Spinal cord (tissue), 10 donors: ENCODE results near the gene CYP2R1. TPM values are rescaled to one million over a fixed set of nuclear protein-coding genes. Genes with fewer than 3 reads are reported as not detected.
"Not testable (repeated sequence)": the region's sequence is repeated elsewhere in the genome, so short reads cannot be mapped to it uniquely, and the experiment has no call there.

Source experiments
- DNase-seq, 6 donors: peaks; one replicate each; pipeline versions ENCODE4 v3.0.0 to v3.0.0-alpha.2; 2013 to 2015; ENCODE audit warnings: low spot score in 6 of 6, low read depth in 4 of 6
- H3K27ac ChIP-seq: one replicate; pipeline ENCODE4 v1.5.1; 2013; ENCODE audit warnings: low read depth, low read length, control low read depth
- H3K27me3 ChIP-seq: one replicate; pipeline ENCODE4 v1.6.1; 2013; ENCODE audit warnings: low read length; ENCODE audit not compliant: control insufficient read depth, insufficient read depth
- H3K36me3 ChIP-seq: one replicate; pipeline ENCODE4 v1.6.1; 2013; ENCODE audit warnings: low read length; ENCODE audit not compliant: control insufficient read depth, insufficient read depth
- H3K4me1 ChIP-seq: one replicate; pipeline ENCODE4 v1.6.1; 2013; ENCODE audit warnings: low read length; ENCODE audit not compliant: control insufficient read depth, insufficient read depth
- H3K4me3 ChIP-seq: one replicate; pipeline ENCODE4 v1.5.1; 2013; ENCODE audit warnings: low read depth, low read length, control low read depth
- H3K9me3 ChIP-seq: one replicate; pipeline ENCODE4 v1.6.1; 2013; ENCODE audit warnings: low read length; ENCODE audit not compliant: control insufficient read depth, insufficient read depth
- WGBS: methylation state at CpG from one replicate; pipeline ENCODE4 v1.1.5; 2013; ENCODE audit warnings: missing lambda C conversion rate; ENCODE audit not compliant: insufficient coverage; 5-methylcytosine and 5-hydroxymethylcytosine counted together
- polyA plus RNA-seq, 2 donors: library from polyadenylated mRNA; unstranded; fragments of 120-200 nt; gene quantifications; one replicate each; pipeline ENCODE4 v1.2.1, GENCODE V29; 2013; ENCODE audit not compliant: insufficient read length in 2 of 2
- total RNA-seq, 2 donors: library from RNA; depleted of rRNA in 1 of 2; stranded (reverse); fragments of 120-200 nt in 1 of 2; fragments of >200 nt in 1 of 2; gene quantifications; one replicate each; pipeline versions ENCODE4 v1.2.3 to v1.2.4, GENCODE V29; 2013 to 2014
- donor health status: healthy.

Gene CYP2R1
- total and polyA plus RNA-seq, 4 donors: 17.6 to 23.4 (median 19.9) TPM

DNA sequence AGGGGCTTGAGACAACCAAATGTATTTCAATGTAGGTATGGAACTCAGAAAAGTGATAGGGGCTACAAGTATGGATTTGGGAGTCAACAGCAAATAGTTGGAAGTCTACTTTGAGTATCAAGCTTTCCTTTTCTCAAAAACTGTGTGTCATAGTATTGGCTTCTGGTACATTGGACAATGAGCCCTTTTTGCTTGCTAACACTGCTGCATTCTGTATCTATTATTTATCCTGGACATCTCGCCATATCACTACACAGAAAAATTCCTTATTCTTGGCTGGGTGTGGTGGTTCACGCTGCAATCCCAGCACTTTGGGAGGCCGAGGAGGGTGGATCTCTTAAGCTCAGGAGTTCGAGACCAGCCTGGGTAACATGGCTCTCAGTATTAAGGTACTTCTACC is 18.4 kb downstream of the CYP2R1 start:
- no peaks in the 10 kb centered on the region for H3K4me1 ChIP-seq
- no peaks in the 10 kb centered on the region for H3K27me3 ChIP-seq
- no peak for DNase-seq
- H3K27ac ChIP-seq: no peak overlapping the region
- peaks cover 2% of the 10 kb centered on the region for H3K36me3 ChIP-seq
- no CpG with 5 or more reads among the region's 4 CpGs for WGBS
- no peak overlapping the region for H3K4me3 ChIP-seq
- H3K9me3 ChIP-seq: no peaks in the 10 kb centered on the region

DNA sequence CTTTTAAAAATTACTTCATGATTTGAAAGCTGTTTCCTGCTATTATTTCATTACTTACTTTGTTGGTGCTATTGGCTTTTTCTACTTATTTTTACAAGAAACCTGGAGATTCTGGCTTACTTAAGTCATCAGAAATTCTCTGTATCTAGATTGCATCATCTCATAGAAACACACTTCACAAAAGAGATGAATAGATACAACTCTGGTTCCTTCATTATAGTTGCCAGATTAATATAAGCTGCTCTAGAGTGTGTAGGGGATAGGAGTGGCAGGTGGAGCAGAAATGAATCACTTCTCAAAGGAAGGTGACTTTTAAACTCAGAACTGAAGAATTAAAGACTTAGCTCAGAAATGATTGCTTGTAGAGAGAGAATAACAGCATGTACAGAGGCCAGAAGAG is 20.0 kb downstream of the CYP2R1 start:
- Histone ChIP-seq H3K36me3 (peaks cover 3% of the 10 kb centered on the region), H3K9me3 (no peaks in the 10 kb centered on the region), H3K27ac (no peak overlapping the region), H3K4me1 (no peaks in the 10 kb centered on the region), H3K4me3 (no peak overlapping the region), H3K27me3 (no peaks in the 10 kb centered on the region)
- no peak for DNase-seq

DNA sequence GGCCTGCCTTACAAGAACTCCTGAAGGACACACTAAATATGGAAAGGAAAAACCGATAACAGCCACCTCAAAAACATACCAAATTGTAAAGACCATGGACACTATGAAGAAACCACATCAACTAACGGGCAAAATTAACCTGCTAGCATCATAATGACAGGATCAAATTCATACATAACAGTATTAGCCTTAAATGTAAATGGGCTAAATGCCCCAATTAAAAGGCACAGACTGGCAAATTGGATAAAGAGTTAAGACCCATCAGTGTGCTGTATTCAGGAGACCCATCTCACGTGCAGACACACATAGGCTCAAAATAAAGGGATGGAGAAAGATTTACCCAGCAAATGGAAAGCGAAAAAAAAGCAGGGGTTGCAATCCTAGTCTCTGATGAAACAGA is 28.3 kb downstream of the CYP2R1 start:
- H3K27ac ChIP-seq, H3K27me3 ChIP-seq, DNase-seq, H3K4me1 ChIP-seq, H3K4me3 ChIP-seq, H3K36me3 ChIP-seq, H3K9me3 ChIP-seq: not testable (repeated sequence)
- WGBS: no CpG with 5 or more reads among the region's 4 CpGs

DNA sequence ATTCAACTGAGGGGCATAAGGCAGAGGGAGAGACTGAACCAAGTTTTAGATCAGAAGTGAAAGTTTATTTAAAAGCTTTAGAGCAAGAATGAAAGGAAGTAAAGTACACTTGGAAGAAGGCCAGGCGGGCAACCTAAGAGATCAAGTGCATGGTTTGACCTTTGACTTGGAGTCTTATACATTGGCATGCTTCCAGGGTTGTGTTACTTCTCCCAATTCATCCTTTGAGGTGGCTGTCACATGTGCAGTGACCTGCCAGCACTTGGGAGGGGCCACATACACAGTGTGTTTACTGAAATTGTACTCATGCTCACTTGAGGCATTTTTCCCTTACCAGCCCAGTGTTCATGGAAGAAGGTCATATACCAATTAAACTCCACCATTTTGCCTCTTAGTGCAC is 30.4 kb downstream of the CYP2R1 start:
- no peak for DNase-seq
- Histone ChIP-seq H3K27me3 (no peaks in the 10 kb centered on the region), H3K27ac (no peak overlapping the region), H3K36me3 (no peaks in the 10 kb centered on the region), H3K4me3 (no peak overlapping the region), H3K9me3 (no peaks in the 10 kb centered on the region), H3K4me1 (no peaks in the 10 kb centered on the region)
- WGBS: 71% methylated on average over 1 of the region's 1 CpG

- H3K9me3 ChIP-seq: no peaks in the 10 kb centered on the region
- H3K27me3 ChIP-seq: no peaks in the 10 kb centered on the region
- WGBS: no CpG with 5 or more reads among the region's 2 CpGs
- H3K36me3 ChIP-seq: no peaks in the 10 kb centered on the region
- no peaks in the 10 kb centered on the region for H3K4me1 ChIP-seq
- DNase-seq: no peak
- no peak overlapping the region for H3K27ac ChIP-seq
- H3K4me3 ChIP-seq: no peak overlapping the region
Measured at GRCh38 chr11:14860511-14860910, 31.5 kb downstream of the CYP2R1 start.

DNA sequence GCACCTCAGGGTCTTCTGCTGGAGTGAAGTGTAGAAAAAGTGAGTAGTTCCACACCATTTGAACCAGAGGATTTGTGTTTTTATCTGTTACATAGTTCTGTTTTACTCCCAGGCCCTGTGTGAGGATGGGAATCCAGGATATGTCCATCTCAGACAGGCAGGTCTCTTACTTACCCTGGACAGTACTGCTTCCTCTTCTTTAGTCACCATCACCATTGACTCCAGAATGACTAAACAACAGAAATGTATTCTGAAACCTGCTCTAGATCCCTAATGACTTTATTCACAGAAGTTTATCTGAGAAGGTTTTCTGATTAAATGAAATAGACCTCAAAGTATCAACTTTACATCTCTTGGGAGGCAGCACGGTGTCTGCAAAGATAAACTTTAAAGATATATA is 33.6 kb downstream of the CYP2R1 start:
- no CpG with 5 or more reads among the region's 1 CpG for WGBS
- Histone ChIP-seq H3K9me3 (no peaks in the 10 kb centered on the region), H3K4me1 (no peaks in the 10 kb centered on the region), H3K36me3 (no peaks in the 10 kb centered on the region), H3K4me3 (no peak overlapping the region), H3K27ac (no peak overlapping the region), H3K27me3 (no peaks in the 10 kb centered on the region)
- no peak for DNase-seq

GRCh38 chr11:14857621-14858020 is 34.4 kb downstream of the CYP2R1 start:
- H3K27ac ChIP-seq: no peak overlapping the region
- WGBS: no CpG with 5 or more reads among the region's 3 CpGs
- H3K9me3 ChIP-seq: no peaks in the 10 kb centered on the region
- DNase-seq: no peak
- H3K4me3 ChIP-seq: no peak overlapping the region
- H3K36me3 ChIP-seq: no peaks in the 10 kb centered on the region
- H3K27me3 ChIP-seq: no peaks in the 10 kb centered on the region
- no peaks in the 10 kb centered on the region for H3K4me1 ChIP-seq

DNA sequence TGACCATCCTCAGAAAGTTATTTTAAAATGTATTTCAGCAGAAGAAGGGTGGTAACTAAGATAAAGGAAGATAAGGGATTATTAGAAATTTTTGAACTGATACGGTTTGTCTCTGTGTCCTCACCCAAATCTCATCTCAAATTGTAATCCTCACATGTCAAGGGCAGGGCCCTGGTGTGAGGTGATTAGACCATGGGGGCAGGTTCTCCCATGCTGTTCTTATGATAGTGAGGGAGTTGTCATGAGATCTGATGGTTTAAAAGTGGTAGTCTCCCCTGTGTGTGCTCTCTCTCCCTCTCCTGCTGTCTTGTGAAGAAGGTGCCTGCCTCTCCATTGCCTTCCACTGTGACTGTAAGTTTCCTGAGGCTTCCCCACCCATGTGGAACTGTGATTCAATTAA is 36.1 kb downstream of the CYP2R1 start:
- Histone ChIP-seq H3K27ac (no peak overlapping the region), H3K27me3 (no peaks in the 10 kb centered on the region), H3K36me3 (peaks cover 2% of the 10 kb centered on the region), H3K9me3 (no peaks in the 10 kb centered on the region), H3K4me3 (no peak overlapping the region), H3K4me1 (no peaks in the 10 kb centered on the region)
- DNase-seq: no peak
- WGBS: no CpG with 5 or more reads among the region's 1 CpG

DNA sequence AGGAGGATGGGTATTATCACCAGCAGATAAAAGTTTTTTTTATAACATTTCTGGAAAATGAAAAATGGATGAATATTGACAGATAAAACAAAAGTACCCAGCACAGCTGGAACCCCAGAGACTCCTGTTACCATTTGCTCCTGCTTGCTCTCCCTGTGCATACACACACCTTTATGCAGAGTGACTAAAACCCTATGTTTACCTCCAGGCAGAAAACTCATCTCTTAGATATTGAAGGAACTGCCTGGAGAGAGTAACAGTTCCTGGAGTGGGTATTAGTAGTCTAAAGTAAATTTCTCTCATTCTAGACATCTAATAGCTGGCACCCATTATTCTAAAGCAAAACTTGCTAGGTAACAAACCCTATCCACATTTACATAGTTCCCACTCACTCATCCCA is 38.0 kb downstream of the CYP2R1 start:
- H3K27me3 ChIP-seq: no peaks in the 10 kb centered on the region
- H3K4me1 ChIP-seq: no peaks in the 10 kb centered on the region
- DNase-seq: no peak
- no peak overlapping the region for H3K27ac ChIP-seq
- H3K36me3 ChIP-seq: peaks cover 3% of the 10 kb centered on the region
- no peak overlapping the region for H3K4me3 ChIP-seq
- no peaks in the 10 kb centered on the region for H3K9me3 ChIP-seq

- DNase-seq: no peak
- Histone ChIP-seq H3K4me3 (no peak overlapping the region), H3K4me1 (no peaks in the 10 kb centered on the region), H3K9me3 (no peaks in the 10 kb centered on the region), H3K36me3 (peaks cover 3% of the 10 kb centered on the region), H3K27me3 (no peaks in the 10 kb centered on the region), H3K27ac (no peak overlapping the region)
- 100% methylated on average over 2 of the region's 4 CpGs for WGBS
Measured at GRCh38 chr11:14852571-14853177, 39.4 kb downstream of the CYP2R1 start.
